CD4-positive, alpha-beta T cell treated with Interleukin-15 for 4 hours (primary cell): ENCODE results near the gene SH2D1B.
"Not testable (repeated sequence)": the region's sequence is repeated elsewhere in the genome, so short reads cannot be mapped to it uniquely, and the experiment has no call there.

Experiments
- DNase-seq: peaks from one replicate; pipeline ENCODE4 v3.0.0-alpha.2; 2020; ENCODE audit warnings: low spot score

SH2D1B gene

GRCh38 chr1:162412002-162412401, at the start of gene SH2D1B:
TSS of gene SH2D1B (minus strand) at chr1:162412136. CDS start at chr1:162412016, 120 bp downstream.
- DNase-seq = peak; percentile 1

- DNase-seq = no peak
These were observed 46.3 kb upstream of the SH2D1B start for GRCh38 chr1:162458236-162458635.

GRCh38 chr1:162456323-162456722, 44.4 kb upstream of the SH2D1B start:
- DNase-seq = no peak

- DNase-seq = not testable (repeated sequence)
These were observed 42.4 kb upstream of the SH2D1B start for GRCh38 chr1:162454361-162454760.

GRCh38 chr1:162446946-162447345, 35.0 kb upstream of the SH2D1B start:
- no peak for DNase-seq

GRCh38 chr1:162444903-162445302, 33.0 kb upstream of the SH2D1B start:
- no peak for DNase-seq

- not testable (repeated sequence) for DNase-seq
These were observed 21.2 kb upstream of the SH2D1B start for GRCh38 chr1:162432977-162433713.

GRCh38 chr1:162430583-162430982, 18.6 kb upstream of the SH2D1B start:
- DNase-seq = no peak

GRCh38 chr1:162422662-162423375, 10.9 kb upstream of the SH2D1B start:
- DNase-seq = no peak

- DNase-seq = no peak
These were observed 9.6 kb upstream of the SH2D1B start for GRCh38 chr1:162421258-162422164.

GRCh38 chr1:162420120-162420519, 8.2 kb upstream of the SH2D1B start:
- DNase-seq = no peak

- not testable (repeated sequence) for DNase-seq
These were observed 7.6 kb upstream of the SH2D1B start for GRCh38 chr1:162419450-162419931.

GRCh38 chr1:162418584-162418983, 6.6 kb upstream of the SH2D1B start:
- DNase-seq = not testable (repeated sequence)

- no peak for DNase-seq
These were observed 5.7 kb upstream of the SH2D1B start for GRCh38 chr1:162417650-162418049.

- no peak for DNase-seq
These were observed 5.0 kb upstream of the SH2D1B start for GRCh38 chr1:162416909-162417308.

GRCh38 chr1:162416215-162416614, 4.3 kb upstream of the SH2D1B start:
- no peak for DNase-seq

- DNase-seq = no peak
These were observed 4.4 kb downstream of the SH2D1B start for GRCh38 chr1:162407539-162407938.

GRCh38 chr1:162406811-162407210, 5.1 kb downstream of the SH2D1B start:
- no peak for DNase-seq

- DNase-seq = no peak
These were observed 6.1 kb downstream of the SH2D1B start for GRCh38 chr1:162405800-162406199.

- no peak for DNase-seq
These were observed 7.3 kb downstream of the SH2D1B start for GRCh38 chr1:162404550-162405160.

- DNase-seq = no peak
These were observed 11.1 kb downstream of the SH2D1B start for GRCh38 chr1:162400790-162401355.
